M059J (cell line): ENCODE results near the gene ENOX1. TPM values are rescaled to one million over a fixed set of nuclear protein-coding genes. Genes with fewer than 3 reads are reported as not detected.

Experiments used
- DNase-seq: peaks from one replicate; pipeline ENCODE4 v3.0.0-alpha.2; 2012; ENCODE audit warnings: low read depth
- total RNA-seq: library from RNA; depleted of rRNA; stranded (reverse); fragments of >200 nt; shearing (Covaris generic); gene quantifications from 2 replicates; pipeline ENCODE4 v1.2.3, GENCODE V29; 2014

ENOX1 gene
- total RNA-seq, 1 experiment from 2014 or later: 0.10 TPM

GRCh38 chr13:43388282-43389034 lies 398.3 kb downstream of the ENOX1 start:
- no peak for DNase-seq

GRCh38 chr13:43387880-43388279 lies 398.9 kb downstream of the ENOX1 start:
- no peak for DNase-seq

GRCh38 chr13:43383498-43384165 lies 403.1 kb downstream of the ENOX1 start:
- no peak for DNase-seq

GRCh38 chr13:43379738-43380137 lies 407.0 kb downstream of the ENOX1 start:
- DNase-seq: no peak

- DNase-seq: no peak
Observed at GRCh38 chr13:43377973-43378372, 408.8 kb downstream of the ENOX1 start.

GRCh38 chr13:43377149-43377548 lies 409.6 kb downstream of the ENOX1 start:
- DNase-seq: no peak

- no peak for DNase-seq
Observed at GRCh38 chr13:43376596-43376995, 410.2 kb downstream of the ENOX1 start.

GRCh38 chr13:43375797-43376465 lies 410.8 kb downstream of the ENOX1 start:
- no peak for DNase-seq

GRCh38 chr13:43374621-43375020 lies 412.2 kb downstream of the ENOX1 start:
- peak; percentile 41 for DNase-seq

GRCh38 chr13:43373400-43373799 lies 413.4 kb downstream of the ENOX1 start:
- DNase-seq: no peak

- DNase-seq: no peak
Observed at GRCh38 chr13:43370842-43371241, 415.9 kb downstream of the ENOX1 start.

- DNase-seq: no peak
Observed at GRCh38 chr13:43369319-43369718, 417.5 kb downstream of the ENOX1 start.

- peak; percentile 67 for DNase-seq
Observed at GRCh38 chr13:43368003-43368402, 418.8 kb downstream of the ENOX1 start.

GRCh38 chr13:43365039-43365344 lies 421.8 kb downstream of the ENOX1 start:
- DNase-seq: no peak

- DNase-seq: peak; percentile 55
Observed at GRCh38 chr13:43364210-43365038, 422.3 kb downstream of the ENOX1 start.

- no peak for DNase-seq
Observed at GRCh38 chr13:43363156-43363953, 423.4 kb downstream of the ENOX1 start.

GRCh38 chr13:43362556-43362955 lies 424.2 kb downstream of the ENOX1 start:
- DNase-seq: no peak

- DNase-seq: no peak
Observed at GRCh38 chr13:43360892-43361610, 425.7 kb downstream of the ENOX1 start.

- DNase-seq: no peak
Observed at GRCh38 chr13:43360171-43360570, 426.6 kb downstream of the ENOX1 start.

- DNase-seq: no peak
Observed at GRCh38 chr13:43359536-43359935, 427.2 kb downstream of the ENOX1 start.

GRCh38 chr13:43357564-43357963 lies 429.2 kb downstream of the ENOX1 start:
- DNase-seq: no peak
